A549 (cell line): ENCODE results near the gene WDR19.

Experiments
- BHLHE40 ChIP-seq: IDR thresholded peaks from 2 replicates; pipeline ENCODE4 v1.6.1; 2012; ENCODE audit warnings: low read depth, low read length, inconsistent platforms
- CBX8 ChIP-seq: fragments of 200-600 bp; sonication (generic); IDR thresholded peaks from 2 replicates; pipeline ENCODE4 v1.6.1; 2016
- FOXS1 ChIP-seq: fragments of 250-450 bp; sonication (Bioruptor Pico); IDR thresholded peaks from 2 replicates; pipeline ENCODE4 v1.5.0; 2020; ENCODE audit warnings: mild to moderate bottlenecking, moderate library complexity
- MYC ChIP-seq: IDR thresholded peaks from 2 replicates; pipeline ENCODE4 v1.6.1; 2012; ENCODE audit warnings: mild to moderate bottlenecking, inconsistent platforms, low read length, improper control_type of control experiment, borderline replicate concordance
- POLR2A ChIP-seq: IDR thresholded peaks from 2 replicates; pipeline ENCODE4 v1.6.1; 2012; ENCODE audit warnings: mild to moderate bottlenecking, low read length
- RFX5 ChIP-seq: fragments of 450-650 bp; IDR thresholded peaks from 2 replicates; pipeline ENCODE4 v1.7.1; 2014; ENCODE audit warnings: antibody characterized with exemption, mild to moderate bottlenecking, moderate library complexity
- RNF2 ChIP-seq: fragments of 200-600 bp; sonication (generic); IDR thresholded peaks from 2 replicates; pipeline ENCODE4 v1.6.1; 2016; ENCODE audit warnings: low read depth, mild to moderate bottlenecking, antibody characterized with exemption, moderate library complexity, borderline replicate concordance
- ZNF302 ChIP-seq: fragments of 250-450 bp; sonication (Bioruptor Pico); IDR thresholded peaks from 2 replicates; pipeline ENCODE4 v1.9.0; 2021; ENCODE audit warnings: inconsistent platforms, mild to moderate bottlenecking, moderate library complexity
- TF ChIP-seq, protein P1 (sequence below): fragments of 200-600 bp; sonication (generic); IDR thresholded peaks from 2 replicates; pipeline ENCODE4 v1.6.1; 2016; ENCODE audit warnings: antibody characterized with exemption, mild to moderate bottlenecking, moderate library complexity
- TF ChIP-seq, protein P2 (sequence below): fragments of >200 bp; sonication (Bioruptor Twin); formaldehyde crosslinking; IDR thresholded peaks from 3 replicates; pipeline ENCODE4 v1.5.1; 2016

DNA sequence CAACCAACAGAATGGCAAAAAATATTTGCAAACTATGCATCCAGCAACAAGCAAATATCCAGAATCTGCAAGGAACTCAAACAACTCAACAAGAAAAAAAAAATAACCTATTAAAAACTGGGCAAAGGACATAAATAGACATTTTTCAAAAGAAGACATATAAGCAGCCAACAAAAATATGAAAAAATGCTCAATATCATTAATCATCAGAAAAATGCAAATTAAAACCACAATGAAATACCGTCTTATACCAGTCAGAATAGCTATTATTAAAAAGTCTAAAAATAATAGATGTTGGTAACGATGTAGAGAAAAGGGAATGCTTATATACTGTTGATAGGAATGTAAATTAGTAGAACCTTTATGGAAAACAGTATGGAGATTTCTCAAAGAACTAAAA is 53.4 kb downstream of the WDR19 start:
- TF ChIP-seq RNF2 (no peak), CBX8 (no peak), RFX5 (no peak), FOXS1 (CRISPR knock-in tag) (no peak), BHLHE40 (no peak), POLR2A (no peak), MYC (no peak), ZNF302 (CRISPR knock-in tag) (no peak)
- TF ChIP-seq, protein P1, sequence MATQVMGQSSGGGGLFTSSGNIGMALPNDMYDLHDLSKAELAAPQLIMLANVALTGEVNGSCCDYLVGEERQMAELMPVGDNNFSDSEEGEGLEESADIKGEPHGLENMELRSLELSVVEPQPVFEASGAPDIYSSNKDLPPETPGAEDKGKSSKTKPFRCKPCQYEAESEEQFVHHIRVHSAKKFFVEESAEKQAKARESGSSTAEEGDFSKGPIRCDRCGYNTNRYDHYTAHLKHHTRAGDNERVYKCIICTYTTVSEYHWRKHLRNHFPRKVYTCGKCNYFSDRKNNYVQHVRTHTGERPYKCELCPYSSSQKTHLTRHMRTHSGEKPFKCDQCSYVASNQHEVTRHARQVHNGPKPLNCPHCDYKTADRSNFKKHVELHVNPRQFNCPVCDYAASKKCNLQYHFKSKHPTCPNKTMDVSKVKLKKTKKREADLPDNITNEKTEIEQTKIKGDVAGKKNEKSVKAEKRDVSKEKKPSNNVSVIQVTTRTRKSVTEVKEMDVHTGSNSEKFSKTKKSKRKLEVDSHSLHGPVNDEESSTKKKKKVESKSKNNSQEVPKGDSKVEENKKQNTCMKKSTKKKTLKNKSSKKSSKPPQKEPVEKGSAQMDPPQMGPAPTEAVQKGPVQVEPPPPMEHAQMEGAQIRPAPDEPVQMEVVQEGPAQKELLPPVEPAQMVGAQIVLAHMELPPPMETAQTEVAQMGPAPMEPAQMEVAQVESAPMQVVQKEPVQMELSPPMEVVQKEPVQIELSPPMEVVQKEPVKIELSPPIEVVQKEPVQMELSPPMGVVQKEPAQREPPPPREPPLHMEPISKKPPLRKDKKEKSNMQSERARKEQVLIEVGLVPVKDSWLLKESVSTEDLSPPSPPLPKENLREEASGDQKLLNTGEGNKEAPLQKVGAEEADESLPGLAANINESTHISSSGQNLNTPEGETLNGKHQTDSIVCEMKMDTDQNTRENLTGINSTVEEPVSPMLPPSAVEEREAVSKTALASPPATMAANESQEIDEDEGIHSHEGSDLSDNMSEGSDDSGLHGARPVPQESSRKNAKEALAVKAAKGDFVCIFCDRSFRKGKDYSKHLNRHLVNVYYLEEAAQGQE = no peak
- TF ChIP-seq, protein P2, sequence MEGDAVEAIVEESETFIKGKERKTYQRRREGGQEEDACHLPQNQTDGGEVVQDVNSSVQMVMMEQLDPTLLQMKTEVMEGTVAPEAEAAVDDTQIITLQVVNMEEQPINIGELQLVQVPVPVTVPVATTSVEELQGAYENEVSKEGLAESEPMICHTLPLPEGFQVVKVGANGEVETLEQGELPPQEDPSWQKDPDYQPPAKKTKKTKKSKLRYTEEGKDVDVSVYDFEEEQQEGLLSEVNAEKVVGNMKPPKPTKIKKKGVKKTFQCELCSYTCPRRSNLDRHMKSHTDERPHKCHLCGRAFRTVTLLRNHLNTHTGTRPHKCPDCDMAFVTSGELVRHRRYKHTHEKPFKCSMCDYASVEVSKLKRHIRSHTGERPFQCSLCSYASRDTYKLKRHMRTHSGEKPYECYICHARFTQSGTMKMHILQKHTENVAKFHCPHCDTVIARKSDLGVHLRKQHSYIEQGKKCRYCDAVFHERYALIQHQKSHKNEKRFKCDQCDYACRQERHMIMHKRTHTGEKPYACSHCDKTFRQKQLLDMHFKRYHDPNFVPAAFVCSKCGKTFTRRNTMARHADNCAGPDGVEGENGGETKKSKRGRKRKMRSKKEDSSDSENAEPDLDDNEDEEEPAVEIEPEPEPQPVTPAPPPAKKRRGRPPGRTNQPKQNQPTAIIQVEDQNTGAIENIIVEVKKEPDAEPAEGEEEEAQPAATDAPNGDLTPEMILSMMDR = no peak
